DMS114 treated with DMSO at 0.1 percent for 48 hours (cell line): Measurements from ENCODE around the gene CTRB1.
"Not testable (repeated sequence)": the region's sequence is repeated elsewhere in the genome, so short reads cannot be mapped to it uniquely, and the experiment has no call there.

ENCODE experiments used
- DNase-seq: peaks from one replicate; lab custom pipeline; 2025; ENCODE audit not compliant: unreplicated experiment; lab: John Stamatoyannopoulos, UW

Gene CTRB1

GRCh38 chr16:75239542-75240122 is 20.8 kb downstream of the CTRB1 start:
- no peak for DNase-seq

GRCh38 chr16:75240633-75241032 is 21.8 kb downstream of the CTRB1 start:
- DNase-seq = not testable (repeated sequence)

GRCh38 chr16:75241412-75241811 is 22.6 kb downstream of the CTRB1 start:
- DNase-seq = no peak

- no peak for DNase-seq
Observed at GRCh38 chr16:75241955-75242354, 23.2 kb downstream of the CTRB1 start.

GRCh38 chr16:75242436-75243078 is 23.8 kb downstream of the CTRB1 start:
- DNase-seq = not testable (repeated sequence)

- no peak for DNase-seq
Observed at GRCh38 chr16:75243667-75244224, 25.0 kb downstream of the CTRB1 start.

- no peak for DNase-seq
Observed at GRCh38 chr16:75244225-75244809, 25.5 kb downstream of the CTRB1 start.

- DNase-seq = no peak
Observed at GRCh38 chr16:75244844-75245758, 26.3 kb downstream of the CTRB1 start.

- no peak for DNase-seq
Observed at GRCh38 chr16:75246504-75247205, 27.9 kb downstream of the CTRB1 start.

GRCh38 chr16:75247249-75247648 is 28.5 kb downstream of the CTRB1 start:
- no peak for DNase-seq

GRCh38 chr16:75248142-75248535 is 29.4 kb downstream of the CTRB1 start:
- DNase-seq = no peak

GRCh38 chr16:75248536-75249380 is 30.0 kb downstream of the CTRB1 start:
- no peak for DNase-seq

GRCh38 chr16:75249441-75249840 is 30.7 kb downstream of the CTRB1 start:
- DNase-seq = no peak

GRCh38 chr16:75250089-75250808 is 31.5 kb downstream of the CTRB1 start:
- no peak for DNase-seq

- DNase-seq = no peak
Observed at GRCh38 chr16:75250809-75251279, 32.1 kb downstream of the CTRB1 start.

- peak; percentile 54 for DNase-seq
Observed at GRCh38 chr16:75251280-75252048, 32.7 kb downstream of the CTRB1 start, which contains the start of gene BCAR1. Gene BCAR1 (minus strand): TSS chr16:75251624. CDS start chr16:75251482, 142 bp downstream.

- DNase-seq = no peak
Observed at GRCh38 chr16:75252049-75252864, 33.5 kb downstream of the CTRB1 start.
